Stimulated activated naive CD8-positive, alpha-beta T cell treated with anti-CD3 and anti-CD28 coated beads, Interleukin-15, Interleukin-2, amounts not matched to agents 100 ng/mL and 50 ng/mL, for 24 hours (primary cell): ENCODE data around the gene IPO9.

Source experiments
- H3K27ac Mint-ChIP-seq: one replicate; pipeline ENCODE4 v1.8.0; 2021; ENCODE audit warnings: mild to moderate bottlenecking, mixed read lengths
- H3K27me3 Mint-ChIP-seq: one replicate; pipeline ENCODE4 v1.8.0; 2021; ENCODE audit warnings: mixed read lengths
- H3K36me3 Mint-ChIP-seq: one replicate; pipeline ENCODE4 v1.8.0; 2021; ENCODE audit warnings: low read depth, mixed read lengths
- H3K4me1 Mint-ChIP-seq: one replicate; pipeline ENCODE4 v1.8.0; 2021; ENCODE audit warnings: low read depth, mixed read lengths
- H3K4me3 Mint-ChIP-seq: one replicate; pipeline ENCODE4 v1.8.0; 2021; ENCODE audit warnings: mild to moderate bottlenecking, mixed read lengths
- H3K9me3 Mint-ChIP-seq: one replicate; pipeline ENCODE4 v1.8.0; 2021; ENCODE audit warnings: mixed read lengths

The IPO9 gene

GRCh38 chr1:201911826-201912571 is 83.0 kb downstream of the IPO9 start:
- Mint-ChIP-seq H3K9me3 (no peaks in the 10 kb centered on the region), H3K27me3 (no peaks in the 10 kb centered on the region), H3K4me1 (peaks cover 4% of the 10 kb centered on the region), H3K4me3 (no peak overlapping the region), H3K27ac (no peak overlapping the region), H3K36me3 (no peaks in the 10 kb centered on the region)

GRCh38 chr1:201912832-201913231 is 83.9 kb downstream of the IPO9 start:
- H3K4me1 Mint-ChIP-seq, result peaks cover 4% of the 10 kb centered on the region
- no peaks in the 10 kb centered on the region for H3K36me3 Mint-ChIP-seq
- no peak overlapping the region for H3K27ac Mint-ChIP-seq
- no peaks in the 10 kb centered on the region for H3K27me3 Mint-ChIP-seq
- H3K4me3 Mint-ChIP-seq, result no peak overlapping the region
- H3K9me3 Mint-ChIP-seq, result no peaks in the 10 kb centered on the region

- Mint-ChIP-seq H3K27me3 (no peaks in the 10 kb centered on the region), H3K36me3 (no peaks in the 10 kb centered on the region), H3K9me3 (no peaks in the 10 kb centered on the region), H3K27ac (no peak overlapping the region), H3K4me1 (peaks cover 4% of the 10 kb centered on the region), H3K4me3 (no peak overlapping the region)
Measured at GRCh38 chr1:201914456-201915235, 85.7 kb downstream of the IPO9 start.

- H3K27me3 Mint-ChIP-seq, result peaks cover 4% of the 10 kb centered on the region
- peaks cover 4% of the 10 kb centered on the region for H3K4me1 Mint-ChIP-seq
- H3K9me3 Mint-ChIP-seq, result no peaks in the 10 kb centered on the region
- H3K36me3 Mint-ChIP-seq, result no peaks in the 10 kb centered on the region
- H3K4me3 Mint-ChIP-seq, result no peak overlapping the region
- H3K27ac Mint-ChIP-seq, result no peak overlapping the region
Measured at GRCh38 chr1:201916649-201917249, 87.8 kb downstream of the IPO9 start.

GRCh38 chr1:201917362-201918033 is 88.5 kb downstream of the IPO9 start:
- no peak overlapping the region for H3K27ac Mint-ChIP-seq
- H3K36me3 Mint-ChIP-seq, result no peaks in the 10 kb centered on the region
- peaks cover 4% of the 10 kb centered on the region for H3K4me1 Mint-ChIP-seq
- H3K4me3 Mint-ChIP-seq, result no peak overlapping the region
- H3K27me3 Mint-ChIP-seq, result peaks cover 4% of the 10 kb centered on the region
- no peaks in the 10 kb centered on the region for H3K9me3 Mint-ChIP-seq

- no peak overlapping the region for H3K27ac Mint-ChIP-seq
- no peak overlapping the region for H3K4me3 Mint-ChIP-seq
- no peaks in the 10 kb centered on the region for H3K9me3 Mint-ChIP-seq
Measured at GRCh38 chr1:201918343-201918742, 89.4 kb downstream of the IPO9 start.

GRCh38 chr1:201921952-201922558 is 93.1 kb downstream of the IPO9 start:
- Mint-ChIP-seq H3K27me3 (peaks cover 12% of the 10 kb centered on the region), H3K4me1 (no peaks in the 10 kb centered on the region), H3K27ac (no peak overlapping the region)

More at GRCh38 chr1:201918343-201918742, 89.4 kb downstream of the IPO9 start:
- H3K36me3 Mint-ChIP-seq, result no peaks in the 10 kb centered on the region
- H3K27me3 Mint-ChIP-seq, result peaks cover 4% of the 10 kb centered on the region
- H3K4me1 Mint-ChIP-seq, result peaks cover 4% of the 10 kb centered on the region

GRCh38 chr1:201925301-201925567 is 96.3 kb downstream of the IPO9 start:
- Mint-ChIP-seq H3K36me3 (no peaks in the 10 kb centered on the region), H3K27me3 (peaks cover 12% of the 10 kb centered on the region), H3K4me3 (no peak overlapping the region), H3K4me1 (no peaks in the 10 kb centered on the region), H3K27ac (no peak overlapping the region), H3K9me3 (no peaks in the 10 kb centered on the region)

More at GRCh38 chr1:201921952-201922558, 93.1 kb downstream of the IPO9 start:
- Mint-ChIP-seq H3K9me3 (no peaks in the 10 kb centered on the region), H3K4me3 (no peak overlapping the region), H3K36me3 (no peaks in the 10 kb centered on the region)

GRCh38 chr1:201925981-201926645 is 97.2 kb downstream of the IPO9 start:
- Mint-ChIP-seq H3K27ac (no peak overlapping the region), H3K36me3 (no peaks in the 10 kb centered on the region), H3K27me3 (peaks cover 12% of the 10 kb centered on the region), H3K4me1 (no peaks in the 10 kb centered on the region), H3K4me3 (no peak overlapping the region), H3K9me3 (no peaks in the 10 kb centered on the region)

GRCh38 chr1:201928266-201928665 is 99.3 kb downstream of the IPO9 start:
- Mint-ChIP-seq H3K4me3 (no peak overlapping the region), H3K9me3 (no peaks in the 10 kb centered on the region), H3K4me1 (no peaks in the 10 kb centered on the region), H3K27ac (no peak overlapping the region), H3K36me3 (no peaks in the 10 kb centered on the region), H3K27me3 (peaks cover 8% of the 10 kb centered on the region)

- no peaks in the 10 kb centered on the region for H3K4me1 Mint-ChIP-seq
- no peaks in the 10 kb centered on the region for H3K9me3 Mint-ChIP-seq
- no peak overlapping the region for H3K4me3 Mint-ChIP-seq
- peaks cover 18% of the 10 kb centered on the region for H3K27me3 Mint-ChIP-seq
- H3K27ac Mint-ChIP-seq, result no peak overlapping the region
- H3K36me3 Mint-ChIP-seq, result no peaks in the 10 kb centered on the region
Measured at GRCh38 chr1:201930137-201930536, 101.2 kb downstream of the IPO9 start.

GRCh38 chr1:201930803-201931202 is 101.8 kb downstream of the IPO9 start:
- Mint-ChIP-seq H3K4me1 (no peaks in the 10 kb centered on the region), H3K27me3 (peaks cover 15% of the 10 kb centered on the region), H3K9me3 (no peaks in the 10 kb centered on the region), H3K4me3 (no peak overlapping the region), H3K27ac (no peak overlapping the region), H3K36me3 (no peaks in the 10 kb centered on the region)
